ENCODE measurements around the gene CPXM2. TPM values are rescaled to one million over a fixed set of nuclear protein-coding genes. Genes with fewer than 3 reads are reported as not detected.

Gene CPXM2
- total RNA-seq, 3 donors from 2014 or later = 3.1 to 56.1 (median 7.7) TPM

DNA sequence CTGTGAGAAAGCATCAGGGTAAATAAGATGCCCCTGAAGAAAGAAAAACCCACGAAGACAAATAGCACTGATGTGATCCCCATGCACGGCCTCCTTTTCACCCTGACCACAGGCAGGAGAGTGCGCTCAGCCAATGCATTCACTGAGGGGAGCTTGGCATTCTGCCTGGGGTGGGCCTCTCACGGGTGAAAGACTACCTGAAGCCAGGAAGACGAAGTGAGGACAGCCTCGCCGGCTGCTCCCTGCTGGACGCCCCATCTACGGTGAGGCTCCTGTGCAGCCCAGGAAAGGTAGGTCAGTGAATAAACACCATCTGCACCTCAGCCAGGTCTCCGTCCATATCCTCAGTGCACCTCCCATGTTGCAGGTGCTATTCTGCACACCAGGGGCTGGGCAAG lies 32.0 kb downstream of the CPXM2 start:
- TF ChIP-seq, protein P1, sequence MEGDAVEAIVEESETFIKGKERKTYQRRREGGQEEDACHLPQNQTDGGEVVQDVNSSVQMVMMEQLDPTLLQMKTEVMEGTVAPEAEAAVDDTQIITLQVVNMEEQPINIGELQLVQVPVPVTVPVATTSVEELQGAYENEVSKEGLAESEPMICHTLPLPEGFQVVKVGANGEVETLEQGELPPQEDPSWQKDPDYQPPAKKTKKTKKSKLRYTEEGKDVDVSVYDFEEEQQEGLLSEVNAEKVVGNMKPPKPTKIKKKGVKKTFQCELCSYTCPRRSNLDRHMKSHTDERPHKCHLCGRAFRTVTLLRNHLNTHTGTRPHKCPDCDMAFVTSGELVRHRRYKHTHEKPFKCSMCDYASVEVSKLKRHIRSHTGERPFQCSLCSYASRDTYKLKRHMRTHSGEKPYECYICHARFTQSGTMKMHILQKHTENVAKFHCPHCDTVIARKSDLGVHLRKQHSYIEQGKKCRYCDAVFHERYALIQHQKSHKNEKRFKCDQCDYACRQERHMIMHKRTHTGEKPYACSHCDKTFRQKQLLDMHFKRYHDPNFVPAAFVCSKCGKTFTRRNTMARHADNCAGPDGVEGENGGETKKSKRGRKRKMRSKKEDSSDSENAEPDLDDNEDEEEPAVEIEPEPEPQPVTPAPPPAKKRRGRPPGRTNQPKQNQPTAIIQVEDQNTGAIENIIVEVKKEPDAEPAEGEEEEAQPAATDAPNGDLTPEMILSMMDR (IDR thresholded peaks at IDR 0.05) = no peak
- H3K4me1 ChIP-seq (ENCODE audit: low read depth) = peaks cover 6% of the 10 kb centered on the region
- intact Hi-C loops (cut with DNase I, micrococcal nuclease) = no loop called here

GRCh38 chr10:123858907-123859652 lies 32.5 kb downstream of the CPXM2 start:
- H3K4me1 ChIP-seq (ENCODE audit: low read depth) = peaks cover 6% of the 10 kb centered on the region

More for the DNA sequence above, 32.0 kb downstream of the CPXM2 start:
- DNase-seq (no peak), ATAC-seq (no peak)
- no peaks in the 10 kb centered on the region for H3K9me3 ChIP-seq
- no peaks in the 10 kb centered on the region for H3K36me3 ChIP-seq (ENCODE audit: low read depth)
- H3K4me3 ChIP-seq = no peak overlapping the region

GRCh38 chr10:123858077-123858681 lies 33.4 kb downstream of the CPXM2 start:
- peaks cover 6% of the 10 kb centered on the region for H3K4me1 ChIP-seq (ENCODE audit: low read depth)
- ATAC-seq = peak; percentile 51
- intact Hi-C loops (cut with DNase I, micrococcal nuclease) = no loop called here

More at GRCh38 chr10:123858907-123859652, 32.5 kb downstream of the CPXM2 start:
- no peaks in the 10 kb centered on the region for H3K9me3 ChIP-seq
- ATAC-seq = no peak
- intact Hi-C loops (cut with DNase I, micrococcal nuclease) = no loop called here
- H3K36me3 ChIP-seq (ENCODE audit: low read depth) = no peaks in the 10 kb centered on the region
- H3K4me3 ChIP-seq = no peak overlapping the region
- TF ChIP-seq, protein P1 (IDR thresholded peaks at IDR 0.05) = no peak
- no peak for DNase-seq

DNA sequence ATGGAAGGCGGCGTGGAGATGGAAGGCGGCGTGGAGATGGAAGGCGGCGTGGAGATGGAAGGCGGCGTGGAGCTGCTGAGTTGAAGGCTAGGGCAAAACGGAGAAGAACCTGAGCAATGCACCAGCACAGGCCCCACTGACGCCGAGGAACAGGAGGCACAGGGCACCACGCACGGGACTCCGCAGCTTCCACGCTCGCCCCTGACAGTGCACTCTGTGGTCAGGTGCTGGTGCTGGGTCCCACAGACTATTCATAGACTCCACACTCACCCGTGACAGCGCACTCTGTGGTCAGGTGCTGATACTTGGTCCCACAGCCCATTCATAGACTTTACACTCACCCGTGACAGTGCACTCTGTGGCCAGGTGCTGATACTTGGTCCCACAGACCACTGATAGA lies 34.0 kb downstream of the CPXM2 start:
- TF ChIP-seq, protein P1 (IDR thresholded peaks at IDR 0.05) = no peak
- DNase-seq (no peak), ATAC-seq (no peak)
- intact Hi-C loops (cut with DNase I, micrococcal nuclease) = no loop called here
- H3K9me3 ChIP-seq = no peaks in the 10 kb centered on the region
- no peaks in the 10 kb centered on the region for H3K36me3 ChIP-seq (ENCODE audit: low read depth)
- H3K4me3 ChIP-seq = no peak overlapping the region
- H3K4me1 ChIP-seq (ENCODE audit: low read depth) = peaks cover 6% of the 10 kb centered on the region

More at GRCh38 chr10:123858077-123858681, 33.4 kb downstream of the CPXM2 start:
- TF ChIP-seq, protein P1 (IDR thresholded peaks at IDR 0.05) = no peak
- no peak for DNase-seq
- Histone ChIP-seq H3K9me3 (no peaks in the 10 kb centered on the region), H3K4me3 (no peak overlapping the region), H3K36me3 (ENCODE audit: low read depth) (no peaks in the 10 kb centered on the region)

- Histone ChIP-seq H3K4me3 (no peak overlapping the region), H3K4me1 (ENCODE audit: low read depth) (peaks cover 6% of the 10 kb centered on the region), H3K36me3 (ENCODE audit: low read depth) (no peaks in the 10 kb centered on the region), H3K9me3 (no peaks in the 10 kb centered on the region)
- TF ChIP-seq, protein P1 (IDR thresholded peaks at IDR 0.05) = no peak
- DNase-seq = no peak
- intact Hi-C loops (cut with DNase I, micrococcal nuclease) = no loop called here
- no peak for ATAC-seq
These were observed 36.5 kb downstream of the CPXM2 start for GRCh38 chr10:123855008-123855684.

Measured in mucosa of descending colon (tissue), 3 donors.